Stimulated activated CD8-positive, alpha-beta memory T cell treated with anti-CD3 and anti-CD28 coated beads, Interleukin-15, amount 100 ng/mL, for 24 hours (primary cell): Measurements from ENCODE around the gene DNAJC22.
"Not testable (repeated sequence)": the region's sequence is repeated elsewhere in the genome, so short reads cannot be mapped to it uniquely, and the experiment has no call there.

ENCODE experiments used
- DNase-seq: peaks from one replicate; pipeline ENCODE4 v3.0.0-alpha.2; 2020; ENCODE audit warnings: low read depth

DNAJC22 gene

GRCh38 chr12:49375406-49375805, 28.7 kb downstream of the DNAJC22 start:
- DNase-seq: no peak

- no peak for DNase-seq
Observed at GRCh38 chr12:49377386-49377785, 30.7 kb downstream of the DNAJC22 start.

- DNase-seq: not testable (repeated sequence)
Observed at GRCh38 chr12:49380184-49380583, 33.5 kb downstream of the DNAJC22 start.

GRCh38 chr12:49388682-49389386, 42.1 kb downstream of the DNAJC22 start:
- peak; percentile 19 for DNase-seq

GRCh38 chr12:49389387-49389703, 42.7 kb downstream of the DNAJC22 start:
- no peak for DNase-seq

GRCh38 chr12:49397000-49397399, 50.3 kb downstream of the DNAJC22 start:
- DNase-seq: no peak

- no peak for DNase-seq
Observed at GRCh38 chr12:49400304-49400703, 53.6 kb downstream of the DNAJC22 start.
